ENCODE data around the gene BTBD9. TPM values are rescaled to one million over a fixed set of nuclear protein-coding genes. Genes with fewer than 3 reads are reported as not detected.

The BTBD9 gene
- polyA plus RNA-seq, 1 donor (not counting 4 experiments of a cell fraction or from before 2014, with no cell fraction given) = 6.8 TPM

DNA sequence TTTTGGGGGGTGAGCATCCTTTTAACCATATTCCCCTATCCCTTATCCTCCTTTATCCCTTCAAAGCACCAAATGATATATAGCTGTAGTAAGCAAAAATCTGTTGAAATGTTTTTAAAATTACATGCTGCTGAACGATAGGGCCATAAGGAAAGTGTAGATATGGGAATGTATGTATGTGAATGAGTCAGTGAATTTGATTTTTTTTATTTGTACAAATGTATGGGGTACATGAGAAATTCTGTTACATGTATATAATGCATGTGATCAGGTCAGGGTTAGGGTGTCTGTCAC, 493.0 kb downstream of the BTBD9 start:
- TF ChIP-seq, protein P1, sequence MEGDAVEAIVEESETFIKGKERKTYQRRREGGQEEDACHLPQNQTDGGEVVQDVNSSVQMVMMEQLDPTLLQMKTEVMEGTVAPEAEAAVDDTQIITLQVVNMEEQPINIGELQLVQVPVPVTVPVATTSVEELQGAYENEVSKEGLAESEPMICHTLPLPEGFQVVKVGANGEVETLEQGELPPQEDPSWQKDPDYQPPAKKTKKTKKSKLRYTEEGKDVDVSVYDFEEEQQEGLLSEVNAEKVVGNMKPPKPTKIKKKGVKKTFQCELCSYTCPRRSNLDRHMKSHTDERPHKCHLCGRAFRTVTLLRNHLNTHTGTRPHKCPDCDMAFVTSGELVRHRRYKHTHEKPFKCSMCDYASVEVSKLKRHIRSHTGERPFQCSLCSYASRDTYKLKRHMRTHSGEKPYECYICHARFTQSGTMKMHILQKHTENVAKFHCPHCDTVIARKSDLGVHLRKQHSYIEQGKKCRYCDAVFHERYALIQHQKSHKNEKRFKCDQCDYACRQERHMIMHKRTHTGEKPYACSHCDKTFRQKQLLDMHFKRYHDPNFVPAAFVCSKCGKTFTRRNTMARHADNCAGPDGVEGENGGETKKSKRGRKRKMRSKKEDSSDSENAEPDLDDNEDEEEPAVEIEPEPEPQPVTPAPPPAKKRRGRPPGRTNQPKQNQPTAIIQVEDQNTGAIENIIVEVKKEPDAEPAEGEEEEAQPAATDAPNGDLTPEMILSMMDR (optimal IDR thresholded peaks at IDR 0.05 in 1 of 3, IDR thresholded peaks at IDR 0.05 in 1 of 3, conservative IDR thresholded peaks at IDR 0.05 in 1 of 3; ENCODE audit: extremely low read depth in 1 of 3, insufficient read depth in 2 of 3, low read length in 3 of 3) = no peak
- TF ChIP-seq EZH2 (IDR thresholded peaks at IDR 0.05; ENCODE audit: low read length) = no peak
- dilution Hi-C loops (cut with MboI; ENCODE audit: extremely low pct_ligation_motif_present, low sequenced_read_pairs) = no loop called here
- no peak overlapping the region for H3K4me2 ChIP-seq (ENCODE audit: control insufficient read depth, extremely low read depth, insufficient read depth, low read depth, low read length)
- H3K27ac ChIP-seq (ENCODE audit: control insufficient read depth, insufficient read depth, low read length) = no peak overlapping the region
- no peak overlapping the region for H2AFZ ChIP-seq (ENCODE audit: control insufficient read depth, low read length)
- H3K9me3 ChIP-seq (ENCODE audit: control insufficient read depth, low read depth, low read length) = no peaks in the 10 kb centered on the region
- peaks cover 5% of the 10 kb centered on the region for H4K20me1 ChIP-seq (ENCODE audit: control insufficient read depth, extremely low read depth, insufficient read depth, low read length)
- FAIRE-seq = no peak
- H3K4me1 ChIP-seq (ENCODE audit: control insufficient read depth, extremely low read depth, insufficient read depth, low read length) = peaks cover 9% of the 10 kb centered on the region
- H3K27me3 ChIP-seq (ENCODE audit: control insufficient read depth, extremely low read depth, insufficient read depth, low read length) = no peaks in the 10 kb centered on the region
- H3K36me3 ChIP-seq (ENCODE audit: control insufficient read depth in 2 of 2, extremely low read depth in 1 of 2, insufficient read depth in 2 of 2, low read length in 2 of 2) = peaks cover 6 to 8% of the 10 kb centered on the region in 2 experiments
- no peak overlapping the region for H3K9ac ChIP-seq (ENCODE audit: control insufficient read depth, extremely low read depth, insufficient read depth, low read length)
- H3K79me2 ChIP-seq (ENCODE audit: control insufficient read depth, insufficient read depth, low read length) = peaks cover 4% of the 10 kb centered on the region
- H3K9me1 ChIP-seq (ENCODE audit: control insufficient read depth, extremely low read depth, insufficient read depth, low read length) = peaks cover 2% of the 10 kb centered on the region
- no peak for DNase-seq (ENCODE audit: low read depth, low spot score)
- no peak overlapping the region for H3K4me3 ChIP-seq (ENCODE audit: control insufficient read depth in 2 of 3, extremely low read depth in 1 of 3, insufficient read depth in 2 of 3, low read depth in 1 of 3, low read length in 3 of 3)

DNA sequence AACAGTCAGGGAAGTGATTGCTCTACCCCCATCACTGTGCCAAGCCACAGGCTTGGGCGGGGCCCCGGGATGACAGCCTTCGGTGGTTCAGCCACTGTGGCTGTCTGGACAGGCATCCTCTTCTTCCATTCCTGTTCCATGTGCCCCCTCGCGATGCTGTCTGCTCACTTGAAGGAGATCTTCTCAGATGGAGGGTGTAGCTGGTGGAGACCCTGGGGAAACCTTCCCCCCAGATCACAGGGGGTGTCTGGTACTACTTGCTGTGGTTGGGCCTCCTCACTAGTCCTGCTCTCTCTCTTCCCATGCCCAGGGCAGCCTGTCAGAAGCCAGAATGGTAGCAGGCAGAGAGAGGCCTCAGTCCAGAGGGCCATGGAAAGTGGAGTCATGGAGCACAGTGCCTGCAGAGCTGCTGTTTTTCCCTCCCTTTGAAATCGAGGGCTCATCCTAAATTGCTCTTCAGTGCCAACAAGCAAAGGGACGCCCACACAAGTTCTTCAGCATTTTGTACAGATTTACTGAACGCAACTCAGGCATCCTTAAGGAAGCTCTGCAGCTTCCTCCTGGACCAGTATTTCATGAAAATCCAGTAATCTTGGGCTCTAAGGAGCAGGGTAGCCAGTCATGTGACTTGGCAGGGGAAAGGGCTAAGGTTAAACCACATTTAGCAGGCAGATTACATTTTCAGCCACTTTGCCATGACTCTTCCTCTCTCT, 493.6 kb downstream of the BTBD9 start:
- Histone ChIP-seq H3K27me3 (ENCODE audit: control insufficient read depth, extremely low read depth, insufficient read depth, low read length) (no peaks in the 10 kb centered on the region), H3K79me2 (ENCODE audit: control insufficient read depth, insufficient read depth, low read length) (peaks cover 4% of the 10 kb centered on the region), H3K9me1 (ENCODE audit: control insufficient read depth, extremely low read depth, insufficient read depth, low read length) (peaks cover 2% of the 10 kb centered on the region), H2AFZ (ENCODE audit: control insufficient read depth, low read length) (no peak overlapping the region), H3K9ac (ENCODE audit: control insufficient read depth, extremely low read depth, insufficient read depth, low read length) (no peak overlapping the region), H3K4me1 (ENCODE audit: control insufficient read depth, extremely low read depth, insufficient read depth, low read length) (peaks cover 9% of the 10 kb centered on the region), H3K4me2 (ENCODE audit: control insufficient read depth, extremely low read depth, insufficient read depth, low read depth, low read length) (no peak overlapping the region), H3K27ac (ENCODE audit: control insufficient read depth, insufficient read depth, low read length) (no peak overlapping the region), H3K9me3 (ENCODE audit: control insufficient read depth, low read depth, low read length) (no peaks in the 10 kb centered on the region), H4K20me1 (ENCODE audit: control insufficient read depth, extremely low read depth, insufficient read depth, low read length) (peaks cover 5% of the 10 kb centered on the region), H3K4me3 (ENCODE audit: control insufficient read depth in 2 of 3, extremely low read depth in 1 of 3, insufficient read depth in 2 of 3, low read depth in 1 of 3, low read length in 3 of 3) (no peak overlapping the region), H3K36me3 (ENCODE audit: control insufficient read depth in 2 of 2, extremely low read depth in 1 of 2, insufficient read depth in 2 of 2, low read length in 2 of 2) (peaks cover 4 to 8% of the 10 kb centered on the region in 2 experiments)
- dilution Hi-C loops (cut with MboI; ENCODE audit: extremely low pct_ligation_motif_present, low sequenced_read_pairs) = no loop called here
- DNase-seq (ENCODE audit: low read depth, low spot score) = no peak
- TF ChIP-seq, protein P1 (optimal IDR thresholded peaks at IDR 0.05 in 1 of 3, IDR thresholded peaks at IDR 0.05 in 1 of 3, conservative IDR thresholded peaks at IDR 0.05 in 1 of 3; ENCODE audit: extremely low read depth in 1 of 3, insufficient read depth in 2 of 3, low read length in 3 of 3) = no peak
- no peak for TF ChIP-seq EZH2 (IDR thresholded peaks at IDR 0.05; ENCODE audit: low read length)
- no peak for FAIRE-seq
